ENCODE results near the gene TCF23. TPM values are rescaled to one million over a fixed set of nuclear protein-coding genes. Genes with fewer than 3 reads are reported as not detected.
A peak's percentile ranks its signal among the peaks of the same experiment; 100 is the strongest.
"Not testable (repeated sequence)": the region's sequence is repeated elsewhere in the genome, so short reads cannot be mapped to it uniquely, and the experiment has no call there.

Gene TCF23
- total RNA-seq, 4 donors from 2014 or later: 0.13 TPM; not detected in 3

- Histone ChIP-seq H3K4me3 (replicated peaks in 1 of 3) (no peak overlapping the region), H3K27me3 (no peaks in the 10 kb centered on the region), H3K4me1 (no peaks in the 10 kb centered on the region), H3K9me3 (no peaks in the 10 kb centered on the region), H3K36me3 (no peaks in the 10 kb centered on the region), H3K27ac (no peak overlapping the region)
- 68 to 72% methylated on average over 17 of the region's 17 CpGs for WGBS, 2 donors
- TF ChIP-seq, protein P1, sequence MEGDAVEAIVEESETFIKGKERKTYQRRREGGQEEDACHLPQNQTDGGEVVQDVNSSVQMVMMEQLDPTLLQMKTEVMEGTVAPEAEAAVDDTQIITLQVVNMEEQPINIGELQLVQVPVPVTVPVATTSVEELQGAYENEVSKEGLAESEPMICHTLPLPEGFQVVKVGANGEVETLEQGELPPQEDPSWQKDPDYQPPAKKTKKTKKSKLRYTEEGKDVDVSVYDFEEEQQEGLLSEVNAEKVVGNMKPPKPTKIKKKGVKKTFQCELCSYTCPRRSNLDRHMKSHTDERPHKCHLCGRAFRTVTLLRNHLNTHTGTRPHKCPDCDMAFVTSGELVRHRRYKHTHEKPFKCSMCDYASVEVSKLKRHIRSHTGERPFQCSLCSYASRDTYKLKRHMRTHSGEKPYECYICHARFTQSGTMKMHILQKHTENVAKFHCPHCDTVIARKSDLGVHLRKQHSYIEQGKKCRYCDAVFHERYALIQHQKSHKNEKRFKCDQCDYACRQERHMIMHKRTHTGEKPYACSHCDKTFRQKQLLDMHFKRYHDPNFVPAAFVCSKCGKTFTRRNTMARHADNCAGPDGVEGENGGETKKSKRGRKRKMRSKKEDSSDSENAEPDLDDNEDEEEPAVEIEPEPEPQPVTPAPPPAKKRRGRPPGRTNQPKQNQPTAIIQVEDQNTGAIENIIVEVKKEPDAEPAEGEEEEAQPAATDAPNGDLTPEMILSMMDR (IDR thresholded peaks at IDR 0.05): no peak
- TF ChIP-seq POLR2A (IDR thresholded peaks at IDR 0.05): no peak
- intact Hi-C loops (cut with DNase I): loop anchor here (5.0 kb wide), 1 partner anchor 97 kb away; no protein-coding TSS in a partner anchor
- peak in 1 of 2 donors; percentile 10 for DNase-seq
Observed at GRCh38 chr2:27194538-27195354, 45.9 kb downstream of the TCF23 start.

DNA sequence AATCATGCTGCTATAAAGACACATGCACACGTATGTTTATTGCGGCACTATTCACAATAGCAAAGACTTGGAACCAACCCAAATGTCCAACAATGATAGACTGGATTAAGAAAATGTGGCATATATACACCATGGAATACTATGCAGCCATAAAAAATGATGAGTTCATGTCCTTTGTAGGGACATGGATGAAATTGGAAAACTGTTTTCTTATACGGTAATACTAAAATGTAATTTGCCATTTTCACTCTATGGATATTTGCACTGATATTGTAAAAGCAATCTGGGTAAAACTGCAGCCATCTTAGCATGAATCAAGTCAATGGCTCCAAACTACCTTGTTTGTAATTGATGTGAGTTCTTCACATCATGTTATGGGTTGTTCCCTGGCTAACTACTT, 47.0 kb downstream of the TCF23 start:
- H3K36me3 ChIP-seq; H3K27me3 ChIP-seq; H3K9me3 ChIP-seq; DNase-seq; H3K4me1 ChIP-seq; H3K27ac ChIP-seq; intact Hi-C loops (cut with DNase I); H3K4me3 ChIP-seq (replicated peaks in 1 of 3): not testable (repeated sequence)
- WGBS, 2 donors: 91 to 97% methylated on average over 3 of the region's 3 CpGs

GRCh38 chr2:27198068-27198467, 49.3 kb downstream of the TCF23 start:
- intact Hi-C loops (cut with DNase I); H3K27ac ChIP-seq; H3K4me1 ChIP-seq; H3K9me3 ChIP-seq; H3K36me3 ChIP-seq; DNase-seq; H3K4me3 ChIP-seq (replicated peaks in 1 of 3); H3K27me3 ChIP-seq: not testable (repeated sequence)
- WGBS, 2 donors: 81 to 86% methylated on average over 3 of the region's 3 CpGs

DNA sequence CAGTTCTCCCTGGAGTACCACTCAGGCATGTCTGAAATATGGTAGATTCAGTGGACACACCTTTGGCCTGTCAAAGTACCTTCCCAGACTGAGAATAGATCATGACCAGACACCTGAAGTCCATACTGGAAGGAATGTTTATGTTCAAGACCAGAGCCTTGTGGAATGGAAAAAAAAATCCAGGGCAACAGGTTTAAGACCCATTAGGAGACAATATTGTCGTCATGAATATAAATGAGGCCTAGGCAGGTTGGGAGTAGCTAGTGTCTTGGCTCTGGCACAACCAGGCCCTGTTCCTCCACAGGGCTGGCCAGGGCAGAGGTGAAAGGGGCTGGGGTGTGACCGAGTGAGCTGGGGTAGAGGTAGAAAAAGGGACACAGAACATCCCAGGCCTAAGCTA, 49.8 kb downstream of the TCF23 start:
- Histone ChIP-seq H3K36me3 (peaks cover 0 to 7% of the 10 kb centered on the region in 2 donors), H3K27ac (no peak overlapping the region), H3K4me1 (no peaks in the 10 kb centered on the region), H3K4me3 (replicated peaks in 1 of 3) (no peak overlapping the region), H3K9me3 (no peaks in the 10 kb centered on the region), H3K27me3 (no peaks in the 10 kb centered on the region)
- no peak for DNase-seq
- intact Hi-C loops (cut with DNase I): no loop called here
- TF ChIP-seq, protein P1 (IDR thresholded peaks at IDR 0.05): no peak
- TF ChIP-seq POLR2A (IDR thresholded peaks at IDR 0.05): no peak
- 65 to 89% methylated on average over 2 of the region's 2 CpGs for WGBS, 2 donors

GRCh38 chr2:27199241-27199640, 50.4 kb downstream of the TCF23 start:
- peaks cover 0 to 11% of the 10 kb centered on the region in 2 donors for H3K36me3 ChIP-seq
- H3K9me3 ChIP-seq: no peaks in the 10 kb centered on the region
- H3K27ac ChIP-seq: no peak overlapping the region
- WGBS, 2 donors: 84 to 92% methylated on average over 2 of the region's 2 CpGs
- DNase-seq: no peak
- no peaks in the 10 kb centered on the region for H3K27me3 ChIP-seq
- intact Hi-C loops (cut with DNase I): no loop called here
- no peaks in the 10 kb centered on the region for H3K4me1 ChIP-seq
- no peak for TF ChIP-seq POLR2A (IDR thresholded peaks at IDR 0.05)
- TF ChIP-seq, protein P1 (IDR thresholded peaks at IDR 0.05): no peak
- no peak overlapping the region for H3K4me3 ChIP-seq (replicated peaks in 1 of 3)

- Histone ChIP-seq H3K36me3 (peaks cover 0 to 14% of the 10 kb centered on the region in 2 donors), H3K27ac (no peak overlapping the region), H3K4me1 (no peaks in the 10 kb centered on the region), H3K4me3 (replicated peaks in 1 of 3) (no peak overlapping the region), H3K27me3 (no peaks in the 10 kb centered on the region), H3K9me3 (no peaks in the 10 kb centered on the region)
- whole genome bisulfite sequencing, 2 donors: 94% methylated on average over 7 of the region's 7 CpGs
- DNase-seq: no peak
- TF ChIP-seq, protein P1 (IDR thresholded peaks at IDR 0.05): no peak
- no peak for TF ChIP-seq POLR2A (IDR thresholded peaks at IDR 0.05)
- intact Hi-C loops (cut with DNase I): loop anchor here (10.0 kb wide), 1 partner anchor 237 kb away; no protein-coding TSS in a partner anchor
Observed at GRCh38 chr2:27201675-27202074, 52.9 kb downstream of the TCF23 start.

Measured in thyroid gland (tissue), 4 donors.